Stimulated activated CD4-positive, alpha-beta T cell treated with anti-CD3 and anti-CD28 coated beads, Interleukin-15, amount 100 ng/mL, for 48 hours (primary cell): Measurements from ENCODE around the gene BRD4.
A peak's percentile ranks its signal among the peaks of the same experiment; 100 is the strongest.

ENCODE experiments used
- DNase-seq, 2 donors: peaks; one replicate each; pipeline ENCODE4 v3.0.0-alpha.2; 2020; ENCODE audit warnings: low read depth in 2 of 2

The BRD4 gene

GRCh38 chr19:15313649-15314279, 18.6 kb downstream of the BRD4 start:
- no peak for DNase-seq

- DNase-seq, result no peak
Measured at GRCh38 chr19:15307169-15307568, 25.2 kb downstream of the BRD4 start.

GRCh38 chr19:15305582-15306334, 26.6 kb downstream of the BRD4 start:
- no peak for DNase-seq

GRCh38 chr19:15304140-15304705, 28.1 kb downstream of the BRD4 start:
- DNase-seq, result peak; percentile 38

- no peak for DNase-seq
Measured at GRCh38 chr19:15303105-15303780, 29.1 kb downstream of the BRD4 start.

GRCh38 chr19:15300533-15301197, 31.7 kb downstream of the BRD4 start:
- DNase-seq, result no peak

GRCh38 chr19:15299568-15300409, 32.5 kb downstream of the BRD4 start:
- DNase-seq, result no peak

GRCh38 chr19:15298847-15299567, 33.3 kb downstream of the BRD4 start:
- DNase-seq, result no peak

- no peak for DNase-seq
Measured at GRCh38 chr19:15297416-15298224, 34.7 kb downstream of the BRD4 start.

GRCh38 chr19:15296841-15297415, 35.4 kb downstream of the BRD4 start:
- DNase-seq, result no peak

GRCh38 chr19:15296353-15296752, 36.0 kb downstream of the BRD4 start:
- DNase-seq, result no peak

GRCh38 chr19:15294561-15294990, 37.8 kb downstream of the BRD4 start:
- DNase-seq, result no peak

GRCh38 chr19:15293781-15294491, 38.4 kb downstream of the BRD4 start:
- no peak for DNase-seq

- DNase-seq, result no peak
Measured at GRCh38 chr19:15292847-15293582, 39.3 kb downstream of the BRD4 start.

- no peak for DNase-seq
Measured at GRCh38 chr19:15292140-15292539, 40.2 kb downstream of the BRD4 start.

GRCh38 chr19:15291548-15292021, 40.8 kb downstream of the BRD4 start:
- DNase-seq, result no peak

GRCh38 chr19:15291089-15291488, 41.2 kb downstream of the BRD4 start:
- DNase-seq, result no peak

GRCh38 chr19:15290166-15290565, 42.2 kb downstream of the BRD4 start:
- no peak for DNase-seq
